ENCODE data around the gene ARID5B. TPM values are rescaled to one million over a fixed set of nuclear protein-coding genes. Genes with fewer than 3 reads are reported as not detected.

ARID5B gene
- polyA plus RNA-seq, 1 of the 3 experiments (the other 2 are of a cell fraction) = 10.9 TPM

- no peak for TF ChIP-seq POLR2AphosphoS5 (IDR thresholded peaks at IDR 0.05; ENCODE audit: low read depth, low read length)
- TF ChIP-seq USF1 (IDR thresholded peaks at IDR 0.05; ENCODE audit: borderline replicate concordance, low read depth) = no peak
- peak; percentile 23; the same call in 1 of the 2 replicates for TF ChIP-seq GABPA (IDR thresholded peaks at IDR 0.05; ENCODE audit: low read depth)
- TF ChIP-seq EZH2phosphoT487 (IDR thresholded peaks at IDR 0.05; ENCODE audit: borderline replicate concordance, low read depth) = no peak
- no peak for TF ChIP-seq IRF3 (IDR thresholded peaks at IDR 0.05; ENCODE audit: low read depth, low read length)
- TF ChIP-seq MXI1 (IDR thresholded peaks at IDR 0.05; ENCODE audit: low read depth, low read length) = no peak
- no peak for TF ChIP-seq RAD21 (IDR thresholded peaks at IDR 0.05; ENCODE audit: low read length)
- no peak for TF ChIP-seq RXRA (IDR thresholded peaks at IDR 0.05; ENCODE audit: borderline replicate concordance, low read depth)
Observed at GRCh38 chr10:61899069-61899531, 2.4 kb upstream of the ARID5B start (continued).

GRCh38 chr10:61899663-61899996 lies 1.9 kb upstream of the ARID5B start:
- no peaks in the 10 kb centered on the region for H3K36me3 ChIP-seq (replicated peaks in 1 of 2; ENCODE audit: control insufficient read depth in 1 of 2, insufficient read depth in 2 of 2, low read length in 1 of 2)
- peak overlapping the region; percentile 91 for H3K4me2 ChIP-seq
- H3K4me1 ChIP-seq (ENCODE audit: control insufficient read depth in 1 of 2, insufficient read depth in 2 of 2, low read depth in 1 of 2, low read length in 1 of 2) = peaks cover 21 to 22% of the 10 kb centered on the region in 2 experiments; a peak in 3 of 4 replicates
- peaks cover 29% of the 10 kb centered on the region for H3K79me2 ChIP-seq (ENCODE audit: insufficient read depth)
- ChIA-PET POLR2A (interaction anchor here (0.8 kb wide), 1 partner anchor 102 kb away, joined by 4 read pairs; no protein-coding TSS in a partner anchor), CTCF (interaction anchor here (0.7 to 2.8 kb wide), 9 partner anchors 62 to 760 kb away, joined by 3 to 8 read pairs (median 3); no protein-coding TSS in a partner anchor)
- no peaks in the 10 kb centered on the region for H3K27me3 ChIP-seq (ENCODE audit: insufficient read depth)
- no peak for DNase-seq
- peak overlapping the region; percentile 87 for H3K9ac ChIP-seq
- no peaks in the 10 kb centered on the region for H3K9me2 ChIP-seq
- WGBS (ENCODE audit: low lambda C conversion rate) = 3% methylated on average over 7 of the region's 7 CpGs
- H4K20me1 ChIP-seq (ENCODE audit: insufficient read depth) = no peaks in the 10 kb centered on the region
- peak overlapping the region; percentile 67 to 84 for H3K4me3 ChIP-seq (ENCODE audit: low read depth in 2 of 2, low read length in 1 of 2)
- peak overlapping the region; percentile 87 to 99 for H3K27ac ChIP-seq (ENCODE audit: low read depth in 2 of 2, low read length in 1 of 2)
- peak overlapping the region; percentile 92 for H2AFZ ChIP-seq (ENCODE audit: low read depth)
- peaks cover 31% of the 10 kb centered on the region for H3F3A ChIP-seq (replicated peaks; ENCODE audit: insufficient read depth)
- 0 out of 2 replicates have a peak, but pooled peaks have one; percentile 1 for TF ChIP-seq SMC3 (IDR thresholded peaks at IDR 0.05; ENCODE audit: low read depth, low read length)
- no peak for TF ChIP-seq NFIC (IDR thresholded peaks at IDR 0.05; ENCODE audit: borderline replicate concordance)
- no peak for TF ChIP-seq GATA2 (CRISPR knock-in tag; IDR thresholded peaks at IDR 0.05)
- no peak for TF ChIP-seq GABPA (IDR thresholded peaks at IDR 0.05; ENCODE audit: low read depth)
- no peak for TF ChIP-seq IRF3 (IDR thresholded peaks at IDR 0.05; ENCODE audit: low read depth, low read length)
- no peak for TF ChIP-seq RFX5 (IDR thresholded peaks at IDR 0.05; ENCODE audit: low read length)
- no peaks in the 10 kb centered on the region for H3K9me3 ChIP-seq
